Coronary artery (tissue), 2 donors: Measurements from ENCODE around the gene AP4S1.
"Not testable (repeated sequence)": the region's sequence is repeated elsewhere in the genome, so short reads cannot be mapped to it uniquely, and the experiment has no call there.

ENCODE experiments used
- DNase-seq: peaks from one replicate; pipeline ENCODE4 v3.0.0-alpha.2; 2017; ENCODE audit warnings: low spot score
- H3K27ac ChIP-seq, 2 donors: fragments of 200-600 bp; sonication (generic); one replicate each; pipeline ENCODE4 v1.5.1; 2016 to 2019
- H3K4me3 ChIP-seq: fragments of 200-600 bp; sonication (generic); 2 replicates; pipeline ENCODE4 v1.5.1; 2016; ENCODE audit warnings: mild to moderate bottlenecking, moderate library complexity
- CTCF ChIP-seq: fragments of 200-600 bp; sonication (generic); IDR thresholded peaks from one replicate; pipeline ENCODE4 v1.5.1; 2019; ENCODE audit warnings: antibody characterized with exemption

Gene AP4S1

GRCh38 chr14:31025367-31026076 is at the start of gene AP4S1:
AP4S1 (plus strand) TSS chr14:31025649; CDS start chr14:31066197, 40,548 bp downstream.
- Histone ChIP-seq H3K4me3 (peak within 1 kb of the TSS; percentile 91), H3K27ac (peak within 1 kb of the TSS; percentile 99 to 100)
- no peak for TF ChIP-seq CTCF
- peak; percentile 75 for DNase-seq

- H3K4me3 ChIP-seq = no peak overlapping the region
- TF ChIP-seq CTCF = no peak
- no peak overlapping the region for H3K27ac ChIP-seq
- DNase-seq = no peak
Measured at GRCh38 chr14:30977752-30978151, 47.7 kb upstream of the AP4S1 start.

- not testable (repeated sequence) for H3K27ac ChIP-seq, DNase-seq, H3K4me3 ChIP-seq
- TF ChIP-seq CTCF = peak; percentile 56
Measured at GRCh38 chr14:30980106-30980704, 45.2 kb upstream of the AP4S1 start.

GRCh38 chr14:30980980-30981379 is 44.5 kb upstream of the AP4S1 start:
- no peak for DNase-seq
- no peak for TF ChIP-seq CTCF
- Histone ChIP-seq H3K27ac (no peak overlapping the region), H3K4me3 (no peak overlapping the region)

- Histone ChIP-seq H3K27ac (no peak overlapping the region), H3K4me3 (no peak overlapping the region)
- DNase-seq = no peak
- no peak for TF ChIP-seq CTCF
Measured at GRCh38 chr14:30982533-30982932, 42.9 kb upstream of the AP4S1 start.

GRCh38 chr14:30983858-30984257 is 41.6 kb upstream of the AP4S1 start:
- TF ChIP-seq CTCF = no peak
- Histone ChIP-seq H3K27ac (no peak overlapping the region), H3K4me3 (no peak overlapping the region)
- no peak for DNase-seq

GRCh38 chr14:30985796-30986195 is 39.7 kb upstream of the AP4S1 start:
- H3K4me3 ChIP-seq = no peak overlapping the region
- H3K27ac ChIP-seq = no peak overlapping the region
- DNase-seq = no peak
- no peak for TF ChIP-seq CTCF
